CD14-positive monocyte (primary cell): ENCODE data around the gene DTD1. TPM values are rescaled to one million over a fixed set of nuclear protein-coding genes. Genes with fewer than 3 reads are reported as not detected.
A peak's percentile ranks its signal among the peaks of the same experiment; 100 is the strongest.

Source experiments
- DNase-seq, 3 donors: peaks; one replicate each; pipeline ENCODE4 v3.0.0-alpha.2; 2011 to 2022
- H2AFZ ChIP-seq: 2 replicates; pipeline ENCODE4 v1.6.0; 2012; ENCODE audit warnings: mild to moderate bottlenecking, low read depth, low read length, inconsistent platforms; ENCODE audit not compliant: insufficient read depth, poor library complexity, severe bottlenecking
- H3K27ac ChIP-seq, 2 donors: 1 replicate in 1 of 2; 2 replicates in 1 of 2; pipeline ENCODE4 v1.5.1; 2012 to 2013; ENCODE audit warnings: low read length in 2 of 2, control low read depth in 1 of 2, inconsistent platforms in 1 of 2, low read depth in 1 of 2, mild to moderate bottlenecking in 1 of 2
- H3K27me3 ChIP-seq, 2 donors: one replicate each; pipeline versions ENCODE4 v1.6.0 to v1.6.1; 2011 to 2013; ENCODE audit warnings: low read length in 2 of 2; ENCODE audit not compliant: control insufficient read depth in 2 of 2, insufficient read depth in 2 of 2
- H3K36me3 ChIP-seq, 2 donors: replicated peaks in 1 of 2; 1 replicate in 1 of 2; 2 replicates in 1 of 2; pipeline versions ENCODE4 v1.5.1 to v1.6.1; 2012 to 2013; ENCODE audit warnings: low read length in 2 of 2, control low read depth in 1 of 2, inconsistent platforms in 1 of 2, mild to moderate bottlenecking in 1 of 2; ENCODE audit not compliant: insufficient read depth in 2 of 2, control insufficient read depth in 1 of 2
- H3K4me1 ChIP-seq, 2 donors: 1 replicate in 1 of 2; 2 replicates in 1 of 2; pipeline versions ENCODE4 v1.5.1 to v1.6.1; 2012 to 2013; ENCODE audit warnings: low read length in 2 of 2, control low read depth in 1 of 2, inconsistent platforms in 1 of 2, mild to moderate bottlenecking in 1 of 2, moderate library complexity in 1 of 2; ENCODE audit not compliant: insufficient read depth in 2 of 2, control insufficient read depth in 1 of 2
- H3K4me2 ChIP-seq: replicated peaks from 2 replicates; pipeline ENCODE3; 2012; ENCODE audit warnings: low read length, moderate library complexity, mild to moderate bottlenecking; ENCODE audit not compliant: poor library complexity, severe bottlenecking; ENCODE audit errors: extremely low read depth
- H3K4me3 ChIP-seq, 3 experiments: fragments of 200-600 bp in 1 of 3; sonication (generic) in 1 of 3; replicated peaks in 1 of 3; 1 replicate in 2 of 3; 2 replicates in 1 of 3; pipeline ENCODE4 v1.5.1; 2011 to 2013; ENCODE audit warnings: low read length in 3 of 3, mild to moderate bottlenecking in 3 of 3, control low read depth in 2 of 3, low read depth in 2 of 3, inconsistent platforms in 1 of 3, moderate library complexity in 1 of 3
- H3K79me2 ChIP-seq: 2 replicates; pipeline ENCODE4 v1.6.0; 2012; ENCODE audit warnings: mild to moderate bottlenecking, control low read depth, inconsistent platforms, low read length, moderate library complexity; ENCODE audit not compliant: insufficient read depth
- H3K9ac ChIP-seq: 2 replicates; pipeline ENCODE4 v1.6.0; 2017; ENCODE audit warnings: low read length, mild to moderate bottlenecking; ENCODE audit not compliant: insufficient read depth, poor library complexity, severe bottlenecking
- H3K9me3 ChIP-seq, 2 donors: replicated peaks in 1 of 2; 1 replicate in 1 of 2; 2 replicates in 1 of 2; pipeline versions ENCODE4 v1.5.1 to v1.6.1; 2012 to 2013; ENCODE audit warnings: low read length in 2 of 2, control low read depth in 1 of 2; ENCODE audit not compliant: control insufficient read depth in 1 of 2, insufficient read depth in 1 of 2
- H4K20me1 ChIP-seq: 2 replicates; pipeline ENCODE4 v1.6.0; 2012; ENCODE audit warnings: mild to moderate bottlenecking, low read length, control low read depth, moderate library complexity; ENCODE audit not compliant: insufficient read depth
- H3K27ac Mint-ChIP-seq, 7 donors: one replicate each; pipeline ENCODE4 v1.8.0; 2020; ENCODE audit warnings: mild to moderate bottlenecking in 7 of 7, mixed read lengths in 7 of 7, moderate library complexity in 6 of 7, inconsistent platforms in 2 of 7
- H3K27me3 Mint-ChIP-seq, 3 donors: one replicate each; pipeline ENCODE4 v1.8.0; 2021 to 2022; ENCODE audit warnings: low read depth in 3 of 3, mild to moderate bottlenecking in 3 of 3, mixed read lengths in 3 of 3, moderate library complexity in 3 of 3, inconsistent platforms in 1 of 3
- H3K36me3 Mint-ChIP-seq, 2 donors: one replicate each; pipeline ENCODE4 v1.8.0; 2020; ENCODE audit warnings: mixed read lengths in 2 of 2, inconsistent platforms in 1 of 2, mild to moderate bottlenecking in 1 of 2
- H3K4me1 Mint-ChIP-seq: one replicate; pipeline ENCODE4 v1.8.0; 2020; ENCODE audit warnings: mild to moderate bottlenecking, mixed read lengths
- H3K4me3 Mint-ChIP-seq, 2 donors: one replicate each; pipeline ENCODE4 v1.8.0; 2020; ENCODE audit warnings: mild to moderate bottlenecking in 2 of 2, mixed read lengths in 2 of 2, moderate library complexity in 1 of 2
- H3K9me3 Mint-ChIP-seq, 7 donors: one replicate each; pipeline ENCODE4 v1.8.0; 2020 to 2022; ENCODE audit warnings: mixed read lengths in 7 of 7, mild to moderate bottlenecking in 6 of 7, moderate library complexity in 6 of 7, inconsistent platforms in 2 of 7
- WGBS: methylation state at CpG from one replicate; pipeline ENCODE4 v1.1.5; 2013; ENCODE audit warnings: missing lambda C conversion rate; ENCODE audit not compliant: insufficient coverage; 5-methylcytosine and 5-hydroxymethylcytosine counted together
- intact Hi-C, 2 donors: fragments of 100-400 bp; cut with micrococcal nuclease; formaldehyde crosslinking; loops; one replicate each; pipeline versions ENCODE4 v1.15.0 to v1.15.1; 2023
- polyA plus RNA-seq, 3 donors: library from polyadenylated mRNA; depleted of rRNA in 1 of 3; unstranded in 2 of 3; stranded (reverse) in 1 of 3; fragments of 300-500 nt in 2 of 3; fragments of >200 nt in 1 of 3; fragmentation: Illumina TruSeq in 2 of 3; gene quantifications; 1 replicate in 2 of 3; 2 replicates in 1 of 3; pipeline ENCODE4 v1.2.3, GENCODE V29; 2012 to 2021
- TF ChIP-seq, protein P1 (sequence below): fragments of 200-600 bp; IDR thresholded peaks from one replicate; pipeline ENCODE4 v1.8.0; 2022; ENCODE audit warnings: antibody characterized with exemption, mild to moderate bottlenecking

DTD1 gene
- polyA plus RNA-seq, 3 donors, result 18.8 to 33.6 (median 26.3) TPM

DNA sequence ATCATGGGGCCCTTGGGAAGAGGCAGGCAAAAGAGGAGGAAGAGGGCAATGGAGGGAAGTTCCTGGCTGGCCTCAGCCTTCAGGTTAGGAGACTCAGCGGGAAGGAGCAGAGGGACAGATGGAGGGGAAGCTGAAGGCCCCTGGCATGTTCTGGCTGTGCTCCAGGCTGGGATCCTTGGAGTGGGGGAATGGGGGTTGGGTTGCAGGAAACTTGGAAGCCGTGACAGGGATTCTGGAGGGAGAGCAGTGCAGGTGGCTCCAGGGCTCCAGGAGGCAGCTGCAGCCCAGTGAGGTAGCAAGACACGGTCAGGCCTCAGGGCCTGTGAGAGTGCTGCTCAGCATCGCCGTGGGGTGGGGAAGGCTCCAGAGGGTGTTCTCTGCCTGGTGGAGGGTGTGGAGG is 161.1 kb downstream of the DTD1 start:
- Histone ChIP-seq H3K4me2 (no peak overlapping the region), H3K27ac (no peak overlapping the region), H3K27me3 (no peaks in the 10 kb centered on the region), H3K79me2 (no peaks in the 10 kb centered on the region), H4K20me1 (no peaks in the 10 kb centered on the region), H3K36me3 (peaks cover 0 to 8% of the 10 kb centered on the region in 2 donors), H3K4me1 (no peaks in the 10 kb centered on the region), H2AFZ (no peak overlapping the region), H3K9ac (no peak overlapping the region), H3K9me3 (no peaks in the 10 kb centered on the region), H3K4me3 (no peak overlapping the region)
- H3K4me3 Mint-ChIP-seq, result no peak overlapping the region
- peaks cover 0 to 4% (median 0%) of the 10 kb centered on the region in 3 donors for H3K27me3 Mint-ChIP-seq
- DNase-seq, result no peak
- H3K9me3 Mint-ChIP-seq, result peaks cover 0 to 2% (median 0%) of the 10 kb centered on the region in 7 donors
- intact Hi-C loops, result no loop called here
- peaks cover 2% of the 10 kb centered on the region for H3K4me1 Mint-ChIP-seq
- peaks cover 12 to 15% of the 10 kb centered on the region in 2 donors for H3K36me3 Mint-ChIP-seq
- TF ChIP-seq, protein P1, sequence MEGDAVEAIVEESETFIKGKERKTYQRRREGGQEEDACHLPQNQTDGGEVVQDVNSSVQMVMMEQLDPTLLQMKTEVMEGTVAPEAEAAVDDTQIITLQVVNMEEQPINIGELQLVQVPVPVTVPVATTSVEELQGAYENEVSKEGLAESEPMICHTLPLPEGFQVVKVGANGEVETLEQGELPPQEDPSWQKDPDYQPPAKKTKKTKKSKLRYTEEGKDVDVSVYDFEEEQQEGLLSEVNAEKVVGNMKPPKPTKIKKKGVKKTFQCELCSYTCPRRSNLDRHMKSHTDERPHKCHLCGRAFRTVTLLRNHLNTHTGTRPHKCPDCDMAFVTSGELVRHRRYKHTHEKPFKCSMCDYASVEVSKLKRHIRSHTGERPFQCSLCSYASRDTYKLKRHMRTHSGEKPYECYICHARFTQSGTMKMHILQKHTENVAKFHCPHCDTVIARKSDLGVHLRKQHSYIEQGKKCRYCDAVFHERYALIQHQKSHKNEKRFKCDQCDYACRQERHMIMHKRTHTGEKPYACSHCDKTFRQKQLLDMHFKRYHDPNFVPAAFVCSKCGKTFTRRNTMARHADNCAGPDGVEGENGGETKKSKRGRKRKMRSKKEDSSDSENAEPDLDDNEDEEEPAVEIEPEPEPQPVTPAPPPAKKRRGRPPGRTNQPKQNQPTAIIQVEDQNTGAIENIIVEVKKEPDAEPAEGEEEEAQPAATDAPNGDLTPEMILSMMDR, result no peak
- 96% methylated on average over 5 of the region's 5 CpGs for WGBS
- H3K27ac Mint-ChIP-seq, result peak overlapping the region in 2 of 7 donors; percentile 12 to 33

GRCh38 chr20:18749528-18749927 is 161.7 kb downstream of the DTD1 start:
- Histone ChIP-seq H3K4me2 (no peak overlapping the region), H3K9me3 (no peaks in the 10 kb centered on the region), H3K4me1 (no peaks in the 10 kb centered on the region), H3K4me3 (no peak overlapping the region), H2AFZ (no peak overlapping the region), H3K27ac (no peak overlapping the region), H3K9ac (no peak overlapping the region), H3K79me2 (no peaks in the 10 kb centered on the region), H4K20me1 (no peaks in the 10 kb centered on the region), H3K27me3 (no peaks in the 10 kb centered on the region), H3K36me3 (peaks cover 0 to 8% of the 10 kb centered on the region in 2 donors)
- Mint-ChIP-seq H3K36me3 (peaks cover 8 to 12% of the 10 kb centered on the region in 2 donors), H3K4me3 (no peak overlapping the region), H3K4me1 (peaks cover 3% of the 10 kb centered on the region), H3K9me3 (peaks cover 0 to 2% (median 0%) of the 10 kb centered on the region in 7 donors), H3K27me3 (peaks cover 0 to 5% (median 0%) of the 10 kb centered on the region in 3 donors), H3K27ac (peak overlapping the region in 1 of 7 donors; percentile 12)
- intact Hi-C loops, result no loop called here
- TF ChIP-seq, protein P1, result no peak
- 99% methylated on average over 7 of the region's 7 CpGs for WGBS
- DNase-seq, result no peak
